ENCODE results near the gene NCKAP5L.

The NCKAP5L gene

DNA sequence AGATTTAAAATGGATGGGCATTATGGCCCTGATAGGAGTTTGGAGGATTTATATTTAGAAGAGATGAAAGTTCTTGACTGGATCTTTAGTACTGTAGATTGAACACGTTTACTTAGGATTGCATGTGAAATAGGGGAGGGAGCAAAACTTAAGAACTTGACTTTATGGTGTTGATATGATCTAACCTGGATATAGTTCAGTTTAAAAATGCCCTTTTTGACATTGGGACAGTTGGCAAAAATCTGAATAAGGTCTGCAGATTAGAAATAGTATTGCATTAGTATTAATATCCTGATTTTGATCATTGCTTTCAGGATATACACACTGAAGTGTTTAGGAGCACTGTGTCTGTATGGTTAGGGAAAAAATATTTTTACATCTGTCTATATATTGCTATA lies 77.2 kb downstream of the NCKAP5L start:
- Histone ChIP-seq H3K4me3 (ENCODE audit: low read length) (no peak overlapping the region), H3K4me1 (ENCODE audit: control insufficient read depth, insufficient read depth, low read length) (no peaks in the 10 kb centered on the region), H3K27ac (ENCODE audit: low read length) (no peak overlapping the region), H3K36me3 (ENCODE audit: control insufficient read depth, insufficient read depth, low read length) (peaks cover 15% of the 10 kb centered on the region; the same call in 1 of the 2 replicates), H3K9me3 (ENCODE audit: control insufficient read depth, insufficient read depth, low read length) (no peaks in the 10 kb centered on the region), H3K27me3 (ENCODE audit: control insufficient read depth, insufficient read depth, low read length) (no peaks in the 10 kb centered on the region)
- no peak for DNase-seq (ENCODE audit: low read depth, low spot score)
- WGBS (ENCODE audit: insufficient coverage, insufficient read length): 100% methylated on average over 1 of the region's 1 CpG

DNA sequence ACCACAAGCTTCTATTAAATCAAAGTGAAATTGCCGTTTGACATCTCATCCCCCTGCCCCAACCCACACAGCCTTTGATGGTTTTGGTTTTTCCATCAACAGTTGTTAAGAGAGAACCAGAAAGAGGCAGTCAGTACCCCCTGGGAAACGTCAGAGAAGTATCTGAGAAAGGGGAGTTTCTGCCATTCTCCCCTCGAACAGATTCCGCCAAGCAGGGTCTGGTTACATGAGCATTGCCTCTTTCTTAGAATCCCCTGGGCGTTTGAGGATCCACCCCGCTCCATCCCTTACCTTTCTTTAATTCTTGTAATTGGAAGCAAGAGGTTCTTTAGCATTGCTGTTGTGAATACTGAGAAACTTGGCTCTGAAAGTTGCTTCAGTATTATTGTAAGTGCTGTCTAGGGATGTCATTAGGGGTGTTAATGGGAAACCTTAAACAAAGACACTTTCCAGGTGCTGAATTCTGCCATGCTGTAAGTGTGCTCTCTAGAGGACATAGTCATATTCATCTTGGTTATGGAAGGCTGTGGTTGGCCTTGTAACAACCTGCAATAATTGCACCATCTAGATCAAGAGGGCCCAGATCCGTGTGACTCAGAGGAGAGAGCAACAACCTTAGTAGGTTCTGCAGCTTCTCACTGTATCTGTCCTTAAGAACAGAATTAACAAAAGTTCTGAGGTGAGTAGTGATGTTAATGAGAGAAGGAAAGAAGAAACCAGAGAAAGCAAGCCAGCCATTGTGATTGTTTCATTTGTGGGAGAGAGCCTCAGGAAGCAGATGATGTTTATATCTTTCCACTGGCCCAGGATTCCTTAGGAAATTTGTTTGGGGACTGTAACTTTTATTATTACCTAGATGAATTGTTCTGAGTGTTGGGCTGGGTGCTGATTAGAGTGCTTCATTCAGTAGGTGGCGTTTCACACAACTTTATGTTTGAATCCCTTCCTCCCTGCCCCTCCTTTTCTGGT lies 77.9 kb downstream of the NCKAP5L start:
- no CpG with 5 or more reads among the region's 8 CpGs for WGBS (ENCODE audit: insufficient coverage, insufficient read length)
- H3K4me3 ChIP-seq (ENCODE audit: low read length): no peak overlapping the region
- H3K36me3 ChIP-seq (ENCODE audit: control insufficient read depth, insufficient read depth, low read length): peaks cover 13% of the 10 kb centered on the region; the same call in 1 of the 2 replicates
- H3K9me3 ChIP-seq (ENCODE audit: control insufficient read depth, insufficient read depth, low read length): no peaks in the 10 kb centered on the region
- H3K27ac ChIP-seq (ENCODE audit: low read length): no peak overlapping the region
- no peak for DNase-seq (ENCODE audit: low read depth, low spot score)
- no peaks in the 10 kb centered on the region for H3K4me1 ChIP-seq (ENCODE audit: control insufficient read depth, insufficient read depth, low read length)
- no peaks in the 10 kb centered on the region for H3K27me3 ChIP-seq (ENCODE audit: control insufficient read depth, insufficient read depth, low read length)

- DNase-seq (ENCODE audit: low read depth, low spot score): no peak
- Histone ChIP-seq H3K27ac (ENCODE audit: low read length) (no peak overlapping the region), H3K4me1 (ENCODE audit: control insufficient read depth, insufficient read depth, low read length) (no peaks in the 10 kb centered on the region), H3K9me3 (ENCODE audit: control insufficient read depth, insufficient read depth, low read length) (no peaks in the 10 kb centered on the region), H3K4me3 (ENCODE audit: low read length) (no peak overlapping the region), H3K27me3 (ENCODE audit: control insufficient read depth, insufficient read depth, low read length) (no peaks in the 10 kb centered on the region), H3K36me3 (ENCODE audit: control insufficient read depth, insufficient read depth, low read length) (peaks cover 9% of the 10 kb centered on the region; the same call in 1 of the 2 replicates)
- no CpG with 5 or more reads among the region's 3 CpGs for WGBS (ENCODE audit: insufficient coverage, insufficient read length)
Observed at GRCh38 chr12:49748800-49749199, 79.4 kb downstream of the NCKAP5L start.

DNA sequence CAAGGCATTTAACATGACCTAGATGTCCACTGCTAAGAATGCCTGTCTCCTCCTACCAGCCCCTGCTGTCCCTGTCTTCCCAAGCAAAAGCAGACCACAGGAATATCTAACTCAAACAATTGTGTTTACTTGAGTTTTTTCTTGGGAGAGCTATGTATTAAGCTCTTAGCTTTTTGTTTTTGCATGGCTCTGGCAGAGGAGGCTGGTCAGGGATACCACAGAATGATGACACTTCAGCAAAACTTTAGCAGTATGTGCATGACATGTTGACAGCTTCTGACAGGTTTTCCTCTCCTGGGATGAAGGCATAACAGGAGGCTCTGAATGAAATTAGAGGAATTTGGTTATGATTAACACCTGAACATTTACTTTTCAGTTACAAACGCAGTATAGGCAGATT lies 79.9 kb downstream of the NCKAP5L start:
- no peak overlapping the region for H3K4me3 ChIP-seq (ENCODE audit: low read length)
- peaks cover 6% of the 10 kb centered on the region; the same call in 1 of the 2 replicates for H3K36me3 ChIP-seq (ENCODE audit: control insufficient read depth, insufficient read depth, low read length)
- DNase-seq (ENCODE audit: low read depth, low spot score): no peak
- H3K27ac ChIP-seq (ENCODE audit: low read length): no peak overlapping the region
- WGBS (ENCODE audit: insufficient coverage, insufficient read length): no CpG with 5 or more reads among the region's 1 CpG
- no peaks in the 10 kb centered on the region for H3K27me3 ChIP-seq (ENCODE audit: control insufficient read depth, insufficient read depth, low read length)
- no peaks in the 10 kb centered on the region for H3K9me3 ChIP-seq (ENCODE audit: control insufficient read depth, insufficient read depth, low read length)
- no peaks in the 10 kb centered on the region for H3K4me1 ChIP-seq (ENCODE audit: control insufficient read depth, insufficient read depth, low read length)

- Histone ChIP-seq H3K27ac (ENCODE audit: low read length) (no peak overlapping the region), H3K4me1 (ENCODE audit: control insufficient read depth, insufficient read depth, low read length) (no peaks in the 10 kb centered on the region; the same call in 1 of the 2 replicates), H3K9me3 (ENCODE audit: control insufficient read depth, insufficient read depth, low read length) (no peaks in the 10 kb centered on the region), H3K36me3 (ENCODE audit: control insufficient read depth, insufficient read depth, low read length) (no peaks in the 10 kb centered on the region), H3K27me3 (ENCODE audit: control insufficient read depth, insufficient read depth, low read length) (no peaks in the 10 kb centered on the region), H3K4me3 (ENCODE audit: low read length) (no peak overlapping the region)
- no CpG with 5 or more reads among the region's 3 CpGs for WGBS (ENCODE audit: insufficient coverage, insufficient read length)
- no peak for DNase-seq (ENCODE audit: low read depth, low spot score)
Observed at GRCh38 chr12:49744363-49744885, 83.8 kb downstream of the NCKAP5L start.

- Histone ChIP-seq H3K36me3 (ENCODE audit: control insufficient read depth, insufficient read depth, low read length) (no peaks in the 10 kb centered on the region), H3K4me1 (ENCODE audit: control insufficient read depth, insufficient read depth, low read length) (no peaks in the 10 kb centered on the region; the same call in 1 of the 2 replicates), H3K9me3 (ENCODE audit: control insufficient read depth, insufficient read depth, low read length) (no peaks in the 10 kb centered on the region), H3K27ac (ENCODE audit: low read length) (no peak overlapping the region), H3K27me3 (ENCODE audit: control insufficient read depth, insufficient read depth, low read length) (no peaks in the 10 kb centered on the region), H3K4me3 (ENCODE audit: low read length) (peak overlapping the region; percentile 83)
- no peak for DNase-seq (ENCODE audit: low read depth, low spot score)
- no CpG with 5 or more reads among the region's 35 CpGs for WGBS (ENCODE audit: insufficient coverage, insufficient read length)
Observed at GRCh38 chr12:49741882-49742620, 86.2 kb downstream of the NCKAP5L start.

Data from iPS DF 6.9 (cell line).